Lower lobe of right lung (tissue), 2 donors: ENCODE measurements around the gene MINDY1. TPM values are rescaled to one million over a fixed set of nuclear protein-coding genes. Genes with fewer than 3 reads are reported as not detected.

Experiments used
- ATAC-seq, 2 donors: fragments of 200-7000 bp; cut with Tn5 transposase; one replicate each; pipeline ENCODE4 v1.9.1; 2020 to 2022; ENCODE audit warnings: mild to moderate bottlenecking in 2 of 2, moderate library complexity in 2 of 2
- DNase-seq: peaks from one replicate; pipeline ENCODE4 v3.0.0-alpha.2; 2020
- H3K27ac ChIP-seq: fragments of 200-600 bp; one replicate; pipeline ENCODE4 v1.8.0; 2022
- H3K27me3 ChIP-seq: fragments of 200-600 bp; one replicate; pipeline ENCODE4 v1.8.0; 2022; ENCODE audit warnings: low read depth
- H3K36me3 ChIP-seq: fragments of 200-600 bp; one replicate; pipeline ENCODE4 v1.8.0; 2022; ENCODE audit warnings: mild to moderate bottlenecking
- H3K4me1 ChIP-seq: fragments of 200-600 bp; one replicate; pipeline ENCODE4 v1.8.0; 2022
- H3K4me3 ChIP-seq: fragments of 200-600 bp; one replicate; pipeline ENCODE4 v1.8.0; 2022; ENCODE audit warnings: mild to moderate bottlenecking
- H3K9me3 ChIP-seq: fragments of 200-600 bp; one replicate; pipeline ENCODE4 v1.8.0; 2022
- intact Hi-C: fragments of 100-400 bp; cut with DNase I; formaldehyde crosslinking; loops from one replicate; pipeline ENCODE4 v1.11.0; 2022
- total RNA-seq: library from RNA; stranded (reverse); fragmentation: NEBNext Ultra II Directional; extraction: Animal tissue kit (Norgen Biotek cat#: 25700); gene quantifications from one replicate; pipeline ENCODE4 v1.2.1, GENCODE V29; 2021
- TF ChIP-seq, protein P1 (sequence below): fragments of 200-600 bp; IDR thresholded peaks from one replicate; pipeline ENCODE4 v1.8.0; 2022; ENCODE audit warnings: antibody characterized with exemption, mild to moderate bottlenecking
- donor health status: DM: no; HTN: yes; CAD: no; lungs with severe emphysema.

The MINDY1 gene
- total RNA-seq, 1 donor from 2014 or later = 27.8 TPM

DNA sequence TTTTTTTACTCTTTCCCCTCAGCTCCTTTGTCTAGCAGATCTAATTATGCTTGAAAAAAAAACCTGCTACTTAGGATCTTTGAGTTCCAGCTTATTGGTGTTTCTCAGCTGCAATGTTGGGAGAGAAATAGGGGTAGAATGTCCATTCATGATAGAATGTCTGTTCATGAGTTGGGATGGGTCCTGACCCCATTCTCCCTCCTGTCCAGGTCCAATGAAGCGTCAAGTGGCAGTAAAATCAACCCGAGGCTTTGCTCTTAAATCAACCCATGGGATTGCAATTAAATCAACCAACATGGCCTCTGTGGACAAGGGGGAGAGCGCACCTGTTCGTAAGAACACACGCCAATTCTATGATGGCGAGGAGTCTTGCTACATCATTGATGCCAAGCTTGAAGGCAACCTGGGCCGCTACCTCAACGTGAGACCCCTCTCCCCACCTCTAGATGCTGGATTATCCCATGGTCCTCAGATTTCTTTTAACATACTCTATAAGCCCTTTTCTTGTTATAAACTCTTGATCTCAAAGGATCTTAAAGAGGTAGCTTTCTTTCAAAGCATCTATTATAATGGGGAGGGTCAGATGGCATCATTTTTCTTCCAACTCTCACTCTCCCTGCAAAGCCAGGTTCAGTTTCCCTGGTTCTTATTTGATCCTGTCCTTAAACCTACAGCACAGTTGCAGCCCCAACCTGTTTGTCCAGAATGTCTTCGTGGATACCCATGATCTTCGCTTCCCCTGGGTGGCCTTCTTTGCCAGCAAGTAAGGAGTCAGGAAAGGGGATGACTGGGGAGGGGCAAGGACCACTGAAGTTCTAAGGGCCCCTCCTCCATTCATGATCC is 43.2 kb downstream of the MINDY1 start:
- TF ChIP-seq, protein P1, sequence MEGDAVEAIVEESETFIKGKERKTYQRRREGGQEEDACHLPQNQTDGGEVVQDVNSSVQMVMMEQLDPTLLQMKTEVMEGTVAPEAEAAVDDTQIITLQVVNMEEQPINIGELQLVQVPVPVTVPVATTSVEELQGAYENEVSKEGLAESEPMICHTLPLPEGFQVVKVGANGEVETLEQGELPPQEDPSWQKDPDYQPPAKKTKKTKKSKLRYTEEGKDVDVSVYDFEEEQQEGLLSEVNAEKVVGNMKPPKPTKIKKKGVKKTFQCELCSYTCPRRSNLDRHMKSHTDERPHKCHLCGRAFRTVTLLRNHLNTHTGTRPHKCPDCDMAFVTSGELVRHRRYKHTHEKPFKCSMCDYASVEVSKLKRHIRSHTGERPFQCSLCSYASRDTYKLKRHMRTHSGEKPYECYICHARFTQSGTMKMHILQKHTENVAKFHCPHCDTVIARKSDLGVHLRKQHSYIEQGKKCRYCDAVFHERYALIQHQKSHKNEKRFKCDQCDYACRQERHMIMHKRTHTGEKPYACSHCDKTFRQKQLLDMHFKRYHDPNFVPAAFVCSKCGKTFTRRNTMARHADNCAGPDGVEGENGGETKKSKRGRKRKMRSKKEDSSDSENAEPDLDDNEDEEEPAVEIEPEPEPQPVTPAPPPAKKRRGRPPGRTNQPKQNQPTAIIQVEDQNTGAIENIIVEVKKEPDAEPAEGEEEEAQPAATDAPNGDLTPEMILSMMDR = no peak
- Histone ChIP-seq H3K4me3 (no peak overlapping the region), H3K4me1 (no peaks in the 10 kb centered on the region), H3K27ac (no peak overlapping the region), H3K9me3 (no peaks in the 10 kb centered on the region), H3K36me3 (peaks cover 100% of the 10 kb centered on the region), H3K27me3 (no peaks in the 10 kb centered on the region)
- intact Hi-C loops = no loop called here
- ATAC-seq (no peak), DNase-seq (no peak)

DNA sequence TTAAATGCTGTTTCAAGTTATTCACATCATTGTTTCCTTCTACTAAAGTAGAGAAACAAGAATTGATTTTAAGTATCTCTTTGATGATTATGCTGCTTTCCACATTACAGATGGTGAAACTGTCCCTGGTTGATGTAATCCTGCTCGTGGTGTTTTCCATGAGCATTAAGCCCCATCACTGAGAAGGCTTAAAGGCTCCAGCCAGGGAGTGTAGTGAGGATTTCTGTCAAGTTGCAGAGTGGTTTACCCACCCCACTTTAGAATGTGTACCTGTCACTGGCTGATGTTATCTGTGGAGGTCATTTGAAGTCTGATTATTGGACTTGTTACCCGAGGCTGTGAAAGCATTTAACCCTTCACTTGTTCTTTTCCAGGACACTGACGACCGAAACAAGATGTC is 44.9 kb downstream of the MINDY1 start:
- DNase-seq (no peak), ATAC-seq (no peak)
- Histone ChIP-seq H3K36me3 (peaks cover 100% of the 10 kb centered on the region), H3K4me1 (no peaks in the 10 kb centered on the region), H3K27me3 (no peaks in the 10 kb centered on the region), H3K4me3 (no peak overlapping the region), H3K27ac (no peak overlapping the region), H3K9me3 (no peaks in the 10 kb centered on the region)
- TF ChIP-seq, protein P1 = no peak
- intact Hi-C loops = no loop called here

DNA sequence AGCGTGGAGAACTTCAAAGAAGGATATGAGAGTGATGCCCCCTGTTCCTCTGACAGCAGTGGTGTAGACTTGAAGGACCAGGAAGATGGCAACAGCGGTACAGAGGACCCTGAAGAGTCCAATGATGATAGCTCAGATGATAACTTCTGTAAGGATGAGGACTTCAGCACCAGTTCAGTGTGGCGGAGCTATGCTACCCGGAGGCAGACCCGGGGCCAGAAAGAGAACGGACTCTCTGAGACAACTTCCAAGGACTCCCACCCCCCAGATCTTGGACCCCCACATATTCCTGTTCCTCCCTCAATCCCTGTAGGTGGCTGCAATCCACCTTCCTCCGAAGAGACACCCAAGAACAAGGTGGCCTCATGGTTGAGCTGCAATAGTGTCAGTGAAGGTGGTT is 46.1 kb downstream of the MINDY1 start:
- H3K4me1 ChIP-seq = no peaks in the 10 kb centered on the region
- peaks cover 92% of the 10 kb centered on the region for H3K36me3 ChIP-seq
- H3K9me3 ChIP-seq = no peaks in the 10 kb centered on the region
- H3K27me3 ChIP-seq = no peaks in the 10 kb centered on the region
- intact Hi-C loops = no loop called here
- ATAC-seq (no peak), DNase-seq (no peak)
- TF ChIP-seq, protein P1 = no peak
- no peak overlapping the region for H3K4me3 ChIP-seq
- no peak overlapping the region for H3K27ac ChIP-seq

DNA sequence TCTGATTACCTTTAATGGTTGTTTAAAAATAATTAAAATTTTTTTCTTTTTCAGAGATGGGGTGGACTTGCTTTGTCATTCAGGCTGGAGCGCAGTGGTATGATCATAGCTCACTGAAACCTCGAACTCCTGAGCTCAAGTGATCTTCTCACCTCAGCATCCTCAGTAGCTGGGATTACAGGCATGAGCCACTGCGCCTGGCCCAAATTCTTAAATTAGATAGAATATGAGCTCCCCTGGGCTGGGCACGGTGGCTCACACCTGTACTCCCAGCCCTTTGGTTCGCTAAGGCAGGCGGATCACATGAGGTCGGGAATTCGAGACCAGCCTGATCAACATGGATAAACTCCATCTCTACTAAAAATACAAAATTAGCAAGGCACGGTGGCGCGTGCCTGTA is 49.0 kb downstream of the MINDY1 start:
- H3K27ac ChIP-seq = no peak overlapping the region
- ATAC-seq (no peak), DNase-seq (no peak)
- no peaks in the 10 kb centered on the region for H3K27me3 ChIP-seq
- intact Hi-C loops = no loop called here
- H3K4me1 ChIP-seq = no peaks in the 10 kb centered on the region
- peaks cover 92% of the 10 kb centered on the region for H3K36me3 ChIP-seq
- TF ChIP-seq, protein P1 = no peak
- H3K4me3 ChIP-seq = no peak overlapping the region
- no peaks in the 10 kb centered on the region for H3K9me3 ChIP-seq

DNA sequence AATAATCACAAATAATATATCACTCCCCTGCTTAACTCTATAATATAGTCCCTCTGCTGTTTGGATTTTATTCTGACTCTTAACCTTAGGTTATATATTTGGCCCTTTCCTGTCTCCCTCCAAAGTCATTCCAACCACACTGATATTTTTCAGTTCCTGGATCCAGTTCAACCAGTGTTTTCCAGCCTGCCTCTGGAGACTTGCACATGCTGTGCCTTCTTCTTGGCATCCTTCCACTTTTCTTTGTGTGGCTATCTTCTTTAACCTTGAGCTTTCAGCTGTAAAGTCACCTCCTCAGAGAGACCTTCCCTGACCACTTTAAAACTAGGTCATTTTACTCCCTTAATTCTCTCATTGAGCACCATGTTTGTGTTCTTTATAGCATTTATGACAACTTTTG is 51.4 kb downstream of the MINDY1 start:
- intact Hi-C loops = no loop called here
- Histone ChIP-seq H3K4me3 (no peak overlapping the region), H3K27ac (no peak overlapping the region), H3K27me3 (no peaks in the 10 kb centered on the region), H3K36me3 (peaks cover 92% of the 10 kb centered on the region), H3K9me3 (no peaks in the 10 kb centered on the region), H3K4me1 (no peaks in the 10 kb centered on the region)
- ATAC-seq = no peak
- TF ChIP-seq, protein P1 = no peak
- no peak for DNase-seq
